Islet precursor cell (in vitro differentiated cells): ENCODE results near the gene COL8A2.

Source experiments
- DNase-seq: peaks from one replicate; pipeline ENCODE4 v3.0.0-alpha.2; 2018

The COL8A2 gene

GRCh38 chr1:36087233-36088123 lies 37.5 kb downstream of the COL8A2 start:
- DNase-seq, result no peak

- no peak for DNase-seq
These were observed 38.3 kb downstream of the COL8A2 start for GRCh38 chr1:36086529-36087232.

- DNase-seq, result no peak
These were observed 39.1 kb downstream of the COL8A2 start for GRCh38 chr1:36085686-36086526.

GRCh38 chr1:36085126-36085525 lies 39.9 kb downstream of the COL8A2 start:
- DNase-seq, result no peak

GRCh38 chr1:36084497-36085115 lies 40.4 kb downstream of the COL8A2 start:
- DNase-seq, result peak; percentile 59

- peak; percentile 84 for DNase-seq
These were observed 41.2 kb downstream of the COL8A2 start, which contains the start of gene TEKT2 for GRCh38 chr1:36083635-36084496. TEKT2 (plus strand) TSS chr1:36084094; CDS start chr1:36084922, 828 bp downstream.

GRCh38 chr1:36083219-36083618 lies 41.8 kb downstream of the COL8A2 start:
- no peak for DNase-seq

GRCh38 chr1:36081926-36082485 lies 43.0 kb downstream of the COL8A2 start:
- DNase-seq, result no peak

- DNase-seq, result no peak
These were observed 44.2 kb downstream of the COL8A2 start for GRCh38 chr1:36080801-36081200.

GRCh38 chr1:36080236-36080635 lies 44.8 kb downstream of the COL8A2 start:
- DNase-seq, result no peak

- DNase-seq, result no peak
These were observed 47.9 kb downstream of the COL8A2 start for GRCh38 chr1:36076979-36077573.

- DNase-seq, result no peak
These were observed 54.7 kb downstream of the COL8A2 start for GRCh38 chr1:36070349-36070748.

- peak; percentile 81 for DNase-seq
These were observed 56.2 kb downstream of the COL8A2 start for GRCh38 chr1:36068866-36069265.

GRCh38 chr1:36067871-36068270 lies 57.2 kb downstream of the COL8A2 start:
- no peak for DNase-seq

GRCh38 chr1:36062315-36062714 lies 62.7 kb downstream of the COL8A2 start:
- DNase-seq, result no peak

- DNase-seq, result no peak
These were observed 69.3 kb downstream of the COL8A2 start for GRCh38 chr1:36055706-36056105.

- no peak for DNase-seq
These were observed 71.0 kb downstream of the COL8A2 start for GRCh38 chr1:36053978-36054377.

GRCh38 chr1:36051821-36052220 lies 73.2 kb downstream of the COL8A2 start:
- DNase-seq, result no peak
